GM19372 (cell line): ENCODE data around the gene FAM184B.
A peak's percentile ranks its signal among the peaks of the same experiment; 100 is the strongest.

Experiments used
- ATAC-seq: cut with Tn5 transposase; IDR thresholded peaks from one replicate; pipeline ENCODE4 v1.9.1; 2021; ENCODE audit warnings: mild to moderate bottlenecking, low read depth, moderate library complexity; ENCODE audit not compliant: unreplicated experiment

The FAM184B gene

DNA sequence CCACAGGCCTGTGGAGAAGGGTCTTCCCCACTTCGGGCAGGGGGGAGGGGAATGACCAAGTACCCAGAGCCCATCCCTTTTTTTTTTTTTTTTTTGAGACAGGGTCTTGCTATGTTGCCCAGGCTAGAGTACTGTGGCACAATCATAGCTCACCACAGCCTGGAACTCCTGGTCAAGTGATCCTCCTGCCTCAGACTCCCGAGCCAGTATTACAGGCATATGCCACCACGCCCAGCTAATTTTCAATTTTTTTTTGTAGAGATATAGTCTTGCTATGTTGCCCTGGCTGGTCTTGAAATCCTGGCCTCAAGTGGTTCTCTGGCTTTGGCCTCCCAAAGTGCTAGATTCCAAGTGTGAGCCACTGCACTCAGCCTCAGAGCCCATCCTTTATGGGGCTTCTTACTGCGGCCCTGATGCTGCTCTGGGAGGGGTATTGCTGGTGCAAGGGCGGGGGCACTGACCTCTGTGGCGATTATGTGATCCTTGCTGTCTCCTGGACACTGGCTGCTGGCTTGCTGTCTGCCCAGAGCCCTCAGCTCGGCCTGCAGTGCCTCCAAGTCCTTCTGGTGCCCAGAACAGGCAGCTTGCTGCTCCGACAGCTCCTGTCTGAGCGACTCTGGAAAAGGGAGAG, 134.1 kb downstream of the FAM184B start:
- ATAC-seq, result no peak

- no peak for ATAC-seq
These were observed 134.7 kb downstream of the FAM184B start for GRCh38 chr4:17646693-17647092.

DNA sequence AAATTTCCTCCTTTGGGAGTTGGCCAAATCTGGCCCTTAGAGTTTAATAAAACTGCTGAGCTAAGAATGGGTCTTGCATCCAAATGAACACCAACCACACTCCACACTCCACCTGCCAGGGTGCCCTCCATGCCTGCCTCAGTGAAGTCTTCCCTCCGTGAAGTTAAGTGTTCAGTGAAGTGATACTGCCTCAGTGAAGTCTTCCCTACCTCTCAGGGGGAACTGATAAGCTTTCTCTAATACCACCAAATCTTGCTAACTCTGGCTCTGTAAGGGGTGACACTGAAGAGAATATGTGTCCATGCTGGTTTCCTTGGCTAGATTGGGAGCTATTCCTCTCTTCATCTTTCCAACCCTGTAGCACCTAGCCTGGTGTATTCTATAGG, 139.0 kb downstream of the FAM184B start:
- no peak for ATAC-seq

GRCh38 chr4:17639136-17639535, 142.3 kb downstream of the FAM184B start:
- no peak for ATAC-seq

GRCh38 chr4:17636696-17637622, 144.5 kb downstream of the FAM184B start:
- ATAC-seq, result peak; percentile 77

- ATAC-seq, result no peak
These were observed 145.1 kb downstream of the FAM184B start for GRCh38 chr4:17636341-17636695.

- no peak for ATAC-seq
These were observed 146.4 kb downstream of the FAM184B start for GRCh38 chr4:17635056-17635455.

- ATAC-seq, result no peak
These were observed 147.8 kb downstream of the FAM184B start for GRCh38 chr4:17633600-17633999.

- ATAC-seq, result no peak
These were observed 151.2 kb downstream of the FAM184B start for GRCh38 chr4:17630228-17630627.

DNA sequence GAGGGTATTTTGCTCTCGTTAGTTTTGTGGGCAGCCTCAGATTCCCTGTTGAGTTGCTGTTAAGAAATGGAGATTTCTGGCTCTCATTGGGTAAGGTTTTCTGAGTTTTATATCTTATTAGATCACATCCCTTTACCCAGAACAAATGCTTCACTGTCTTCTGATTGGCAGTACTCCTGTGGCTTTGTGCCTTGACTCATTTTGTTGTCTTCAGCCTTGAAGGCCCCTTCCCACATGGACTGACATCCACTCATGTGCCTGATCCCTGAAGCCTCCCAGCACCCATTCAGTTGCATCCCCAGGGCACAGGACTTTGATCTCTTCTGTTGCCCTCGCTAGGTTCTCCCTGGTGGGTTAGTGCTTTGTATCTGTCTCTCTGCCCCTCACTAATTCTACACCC, 156.6 kb downstream of the FAM184B start:
- no peak for ATAC-seq

DNA sequence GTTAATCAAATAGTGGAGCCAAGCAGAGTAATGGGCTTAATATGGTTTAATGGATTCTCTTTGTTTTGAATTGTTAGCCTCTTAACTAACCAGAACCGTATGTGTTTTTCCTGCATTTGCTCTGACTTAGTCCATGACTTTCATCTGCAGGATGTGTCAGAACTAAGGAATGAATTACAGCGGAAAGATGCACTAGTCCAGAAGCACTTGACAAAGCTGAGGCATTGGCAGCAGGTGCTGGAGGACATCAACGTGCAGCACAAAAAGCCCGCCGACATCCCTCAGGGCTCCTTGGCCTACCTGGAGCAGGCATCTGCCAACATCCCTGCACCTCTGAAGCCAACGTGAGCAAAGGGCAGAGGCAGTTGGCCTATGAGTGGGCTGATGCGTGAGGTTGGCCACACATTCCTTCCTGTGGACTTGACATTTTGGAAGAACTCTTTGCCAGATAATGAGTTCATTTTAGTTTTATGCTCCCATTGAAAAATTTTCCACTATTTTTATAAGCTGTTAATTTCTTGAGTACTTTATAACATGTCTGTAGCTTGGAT, 157.9 kb downstream of the FAM184B start:
- no peak for ATAC-seq

DNA sequence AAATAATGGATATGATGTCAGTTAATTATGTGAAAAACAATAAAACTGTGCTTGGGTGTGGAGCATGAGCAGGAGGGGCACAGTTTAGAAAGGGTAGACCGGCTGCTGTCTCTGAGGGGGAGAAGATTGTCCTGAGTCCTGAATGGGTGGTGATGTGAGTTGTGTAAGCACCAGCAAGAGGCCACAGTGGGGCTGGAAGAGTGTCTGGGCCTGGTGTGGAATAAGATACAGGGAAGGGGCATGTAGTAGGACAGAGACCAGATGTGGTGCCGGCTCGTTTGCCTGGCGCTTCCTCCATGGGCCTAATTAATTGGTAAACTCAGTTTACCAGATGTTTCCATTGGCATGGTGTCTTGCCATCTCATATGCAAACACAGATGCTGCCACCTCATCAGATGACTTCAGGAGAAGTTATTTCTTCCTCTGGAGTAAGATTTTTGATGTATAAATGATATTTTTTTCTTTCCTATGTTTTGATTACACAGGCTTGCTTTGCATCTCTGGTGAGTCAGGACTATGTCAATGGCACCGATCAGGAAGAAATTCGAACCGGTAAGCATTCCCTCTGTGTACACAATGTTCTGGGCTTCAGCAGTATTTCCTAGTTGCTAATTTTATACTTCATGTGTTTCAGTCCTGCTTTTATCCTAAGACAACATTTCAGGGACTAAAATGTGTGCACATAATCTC, 161.9 kb downstream of the FAM184B start:
- no peak for ATAC-seq

GRCh38 chr4:17618926-17619325, 162.5 kb downstream of the FAM184B start:
- ATAC-seq, result no peak

DNA sequence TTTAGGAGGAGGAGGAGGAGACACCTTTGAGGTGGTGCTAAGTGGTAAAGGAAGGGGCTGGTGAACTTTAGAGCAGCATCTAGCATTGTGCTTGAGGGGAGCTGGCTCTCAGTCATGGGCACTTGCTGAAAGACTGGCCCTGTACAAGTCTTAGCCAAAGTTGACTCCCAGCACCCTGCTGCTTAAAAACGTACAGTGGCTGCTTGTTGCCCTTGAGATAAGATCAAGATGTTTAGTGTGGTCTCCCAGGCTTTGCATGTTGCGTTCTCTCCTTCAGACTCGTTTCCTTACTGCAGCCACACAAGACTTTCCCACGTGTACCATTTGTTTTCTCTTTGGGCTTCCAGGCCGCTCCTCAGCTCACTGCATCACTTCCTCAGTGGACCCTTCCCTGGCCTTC, 165.1 kb downstream of the FAM184B start:
- no peak for ATAC-seq

GRCh38 chr4:17614416-17615299, 166.8 kb downstream of the FAM184B start, which contains the start of gene MED28:
Gene MED28, plus strand, starts transcription at chr4:17614641. Its CDS starts 14 bp downstream, at chr4:17614655.
- ATAC-seq, result peak; percentile 93

GRCh38 chr4:17613761-17614415, 167.5 kb downstream of the FAM184B start:
- ATAC-seq, result peak; percentile 45

DNA sequence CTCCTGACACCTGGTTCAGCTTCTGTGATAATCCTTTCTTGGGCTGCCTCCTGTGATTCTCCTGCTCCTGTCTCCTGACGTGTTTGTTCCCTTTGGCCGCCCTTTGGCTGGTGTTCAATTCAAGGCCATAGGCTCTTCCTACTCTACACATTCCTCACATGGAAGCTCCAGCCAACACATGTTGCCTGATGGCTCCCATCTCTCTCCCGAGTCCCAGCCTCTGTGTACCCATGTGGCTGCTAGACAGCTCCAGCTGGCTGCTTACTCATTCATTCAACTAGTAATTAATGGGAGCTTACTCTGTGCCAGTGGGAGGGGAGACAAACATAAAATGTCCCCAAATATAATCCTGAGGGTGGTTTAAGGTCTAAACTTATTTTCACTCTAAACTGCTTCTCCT, 176.2 kb downstream of the FAM184B start:
- no peak for ATAC-seq

DNA sequence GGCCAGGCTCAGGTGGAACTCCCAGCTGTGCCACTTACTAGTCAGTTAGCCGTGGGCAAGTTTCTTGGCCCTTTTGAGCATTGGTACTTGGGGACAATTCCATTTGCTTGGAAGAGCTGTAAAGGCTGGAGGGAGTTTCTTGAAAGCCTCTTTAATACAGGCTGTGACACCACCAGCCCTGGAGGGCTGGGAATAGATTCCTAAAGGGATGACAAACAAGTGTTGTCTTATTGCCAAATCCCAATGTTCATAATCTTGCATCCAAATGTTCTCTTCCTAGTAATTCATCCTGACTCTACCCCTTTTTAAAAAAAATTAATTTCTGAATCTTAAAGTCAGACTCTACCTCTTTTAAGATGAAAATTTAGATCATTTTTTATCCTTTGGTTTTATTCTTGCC, 181.6 kb downstream of the FAM184B start:
- ATAC-seq, result no peak

GRCh38 chr4:17597517-17597916, 183.9 kb downstream of the FAM184B start:
- ATAC-seq, result no peak
